Activated naive CD4-positive, alpha-beta T cell treated with anti-CD3 and anti-CD28 coated beads, Interleukin-2, amount 50 U/mL, for 16 hours (primary cell): ENCODE data around the gene RCVRN.

ENCODE experiments used
- DNase-seq: peaks from one replicate; pipeline ENCODE4 v3.0.0-alpha.2; 2020

Gene RCVRN

GRCh38 chr17:9905078-9905415 is at the start of gene RCVRN:
Gene RCVRN, minus strand, starts transcription at chr17:9905271. Its CDS starts 91 bp downstream, at chr17:9905180.
- DNase-seq: no peak

GRCh38 chr17:9953492-9953891 is 48.4 kb upstream of the RCVRN start:
- DNase-seq: no peak

GRCh38 chr17:9951803-9952202 is 46.7 kb upstream of the RCVRN start:
- DNase-seq: no peak

DNA sequence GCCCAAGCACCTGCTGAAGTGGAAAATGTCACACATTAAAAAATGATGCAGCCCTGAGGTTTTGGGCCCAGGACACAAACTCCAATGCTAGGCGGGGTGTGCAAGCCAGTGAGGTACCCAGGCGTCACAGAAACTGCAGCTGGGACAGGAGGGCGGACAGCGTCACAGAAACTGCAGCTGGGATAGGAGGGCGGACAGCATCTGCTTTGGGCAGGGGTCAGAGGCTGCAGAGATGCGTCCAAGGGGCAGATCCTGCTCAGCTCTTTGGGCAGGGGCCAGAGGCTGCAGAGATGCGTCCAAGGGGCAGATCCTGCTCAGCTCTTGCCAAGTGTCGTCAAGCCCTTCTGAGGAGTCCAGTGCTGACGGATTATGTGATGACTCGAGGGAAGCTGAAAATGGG is 43.9 kb upstream of the RCVRN start:
- DNase-seq: no peak

DNA sequence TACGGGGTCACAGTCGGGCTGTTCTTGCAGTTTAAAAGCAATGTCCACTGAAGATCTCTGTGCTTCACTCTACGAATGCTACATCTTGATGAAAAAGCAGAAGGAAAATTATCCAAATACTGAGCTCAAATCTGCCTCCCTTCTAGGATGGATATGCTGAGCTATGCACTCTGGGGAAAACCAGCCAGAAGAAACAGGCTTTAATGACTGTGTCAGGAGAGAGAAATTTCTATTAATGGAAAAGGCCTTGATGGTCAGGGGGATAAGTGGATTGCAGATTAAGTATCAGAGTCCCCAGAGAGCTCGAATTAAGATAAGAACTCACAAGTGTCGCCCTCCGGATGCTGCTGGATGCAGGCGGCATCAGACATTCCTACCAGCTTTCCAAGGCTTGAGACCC is 39.6 kb upstream of the RCVRN start:
- no peak for DNase-seq

GRCh38 chr17:9943343-9943742 is 38.3 kb upstream of the RCVRN start:
- DNase-seq: no peak

GRCh38 chr17:9942885-9943284 is 37.8 kb upstream of the RCVRN start:
- no peak for DNase-seq

DNA sequence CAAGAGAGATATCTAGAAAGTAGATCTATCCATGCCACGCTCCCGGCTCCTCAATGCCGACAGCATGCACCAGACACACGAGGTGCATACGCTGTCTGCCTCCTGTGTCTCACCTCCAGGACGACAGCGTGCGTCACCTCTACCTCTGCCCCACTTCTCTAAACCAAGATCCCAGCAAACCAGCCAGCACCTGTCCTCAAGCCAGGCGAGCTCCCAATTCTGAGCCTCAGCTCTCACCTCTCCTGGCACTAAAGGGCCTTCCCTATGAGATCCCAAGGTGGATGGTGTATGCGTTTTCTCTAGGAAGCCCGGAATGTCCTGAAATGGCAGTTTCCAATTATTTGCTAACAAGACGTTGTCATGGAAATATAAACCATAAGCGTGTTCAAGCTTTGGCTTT is 36.2 kb upstream of the RCVRN start:
- no peak for DNase-seq

- DNase-seq: no peak
Observed at GRCh38 chr17:9940841-9941240, 35.8 kb upstream of the RCVRN start.

DNA sequence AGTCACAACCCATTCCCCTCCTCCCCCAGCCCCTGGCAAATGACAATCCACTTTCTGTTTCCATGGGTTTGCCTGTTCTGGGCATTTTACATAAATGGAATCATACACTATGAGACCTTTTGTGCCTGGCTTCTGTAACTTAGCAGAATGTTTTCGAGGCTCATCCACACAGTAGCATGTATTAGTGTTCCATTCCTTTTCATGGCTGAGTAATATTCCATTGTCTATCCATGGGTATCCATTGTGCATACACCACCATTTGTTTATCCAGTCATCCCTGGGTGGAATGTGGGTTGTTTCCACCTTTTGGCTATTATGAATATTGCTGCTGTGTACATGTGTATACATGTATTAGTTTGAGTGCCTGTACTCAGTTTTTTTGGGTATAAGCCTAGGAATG is 33.7 kb upstream of the RCVRN start:
- no peak for DNase-seq

- DNase-seq: no peak
Observed at GRCh38 chr17:9937901-9938300, 32.8 kb upstream of the RCVRN start.

GRCh38 chr17:9937241-9937761 is 32.2 kb upstream of the RCVRN start:
- DNase-seq: no peak

DNA sequence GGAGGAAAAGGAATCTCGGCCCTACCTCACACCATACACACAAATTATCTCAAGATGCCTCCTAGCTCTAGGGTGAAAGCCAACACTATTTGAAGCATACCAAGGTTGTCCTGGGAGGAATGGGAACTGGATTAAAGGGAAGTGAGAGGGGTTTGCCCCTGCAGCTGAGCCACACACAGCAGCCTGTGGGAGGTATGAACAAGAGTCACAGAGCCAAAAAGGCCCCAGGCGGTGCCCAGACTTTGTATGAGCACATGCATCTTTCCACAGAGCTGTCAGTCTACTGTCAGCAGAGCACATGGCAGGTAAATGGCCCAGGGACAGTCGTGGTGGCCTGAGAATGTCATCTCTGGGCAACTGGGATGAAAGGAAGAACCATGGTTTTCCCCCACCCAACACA is 31.0 kb upstream of the RCVRN start:
- DNase-seq: no peak

DNA sequence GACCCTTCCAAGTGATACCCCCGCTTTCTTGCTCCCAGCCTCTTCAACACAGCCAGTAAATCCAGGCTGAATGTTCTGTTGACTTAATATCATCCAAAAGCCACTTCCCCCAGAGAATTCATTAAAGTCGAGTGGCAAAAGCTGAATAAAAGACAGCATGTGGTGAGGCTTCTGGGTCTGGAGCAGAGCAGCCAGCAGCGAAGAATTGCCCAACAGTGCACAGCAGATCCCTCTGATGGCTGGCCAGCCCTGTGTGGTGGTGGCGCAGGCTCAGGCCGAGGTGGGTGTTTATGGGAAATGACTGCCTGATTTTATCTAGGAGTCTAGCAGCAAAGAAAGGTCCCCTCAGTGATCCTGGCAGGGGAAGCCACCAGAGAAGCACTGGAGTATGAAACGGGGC is 30.3 kb upstream of the RCVRN start:
- DNase-seq: no peak

- DNase-seq: no peak
Observed at GRCh38 chr17:9934331-9934730, 29.3 kb upstream of the RCVRN start.

DNA sequence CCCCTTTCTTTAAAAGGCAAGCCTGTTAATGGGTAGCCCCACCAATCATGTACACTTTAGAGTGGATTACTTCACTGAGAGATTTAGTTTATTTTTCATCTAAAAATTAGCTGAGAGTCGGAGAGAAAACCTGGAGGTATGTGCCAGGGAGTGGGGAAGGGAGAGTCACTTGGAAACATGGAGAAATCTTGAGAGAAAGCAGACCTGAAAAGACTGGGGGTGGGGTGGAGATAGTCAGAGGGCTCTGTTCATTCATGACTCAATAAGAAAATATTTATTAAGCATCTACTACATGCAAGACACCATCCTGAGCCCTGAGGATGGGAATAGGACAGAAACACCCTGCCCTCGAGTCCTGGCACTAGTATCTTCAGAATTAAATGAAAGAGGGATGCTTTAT is 27.4 kb upstream of the RCVRN start:
- no peak for DNase-seq

DNA sequence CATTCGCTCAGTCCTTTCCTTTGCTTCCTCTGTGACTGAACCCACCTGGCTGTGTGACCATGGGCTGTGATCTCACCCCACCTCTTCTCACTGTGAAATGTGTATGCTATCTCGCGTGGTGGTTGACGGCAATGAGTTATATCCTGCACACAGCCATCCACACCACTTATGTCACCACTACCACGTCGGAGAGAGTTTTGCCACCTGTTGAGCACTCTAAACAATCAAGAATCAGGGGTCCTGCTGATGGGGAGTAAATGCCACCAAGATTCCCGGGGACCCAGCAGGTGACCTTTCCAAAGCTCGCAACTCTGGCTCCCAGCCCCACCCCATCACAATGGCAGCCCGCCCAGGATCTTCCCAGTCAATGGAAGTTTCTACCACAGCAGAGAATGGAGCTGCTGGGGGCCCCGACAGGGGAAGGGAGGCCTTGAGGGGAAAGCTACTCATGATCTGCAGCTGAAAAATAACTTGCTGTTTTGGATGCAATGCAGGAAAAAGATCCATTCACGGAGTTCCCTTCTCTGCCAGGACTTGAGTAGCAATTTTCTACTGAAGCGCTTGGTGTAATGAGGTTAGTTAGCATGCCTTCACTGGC is 26.2 kb upstream of the RCVRN start:
- no peak for DNase-seq

- no peak for DNase-seq
Observed at GRCh38 chr17:9929871-9930270, 24.8 kb upstream of the RCVRN start.

DNA sequence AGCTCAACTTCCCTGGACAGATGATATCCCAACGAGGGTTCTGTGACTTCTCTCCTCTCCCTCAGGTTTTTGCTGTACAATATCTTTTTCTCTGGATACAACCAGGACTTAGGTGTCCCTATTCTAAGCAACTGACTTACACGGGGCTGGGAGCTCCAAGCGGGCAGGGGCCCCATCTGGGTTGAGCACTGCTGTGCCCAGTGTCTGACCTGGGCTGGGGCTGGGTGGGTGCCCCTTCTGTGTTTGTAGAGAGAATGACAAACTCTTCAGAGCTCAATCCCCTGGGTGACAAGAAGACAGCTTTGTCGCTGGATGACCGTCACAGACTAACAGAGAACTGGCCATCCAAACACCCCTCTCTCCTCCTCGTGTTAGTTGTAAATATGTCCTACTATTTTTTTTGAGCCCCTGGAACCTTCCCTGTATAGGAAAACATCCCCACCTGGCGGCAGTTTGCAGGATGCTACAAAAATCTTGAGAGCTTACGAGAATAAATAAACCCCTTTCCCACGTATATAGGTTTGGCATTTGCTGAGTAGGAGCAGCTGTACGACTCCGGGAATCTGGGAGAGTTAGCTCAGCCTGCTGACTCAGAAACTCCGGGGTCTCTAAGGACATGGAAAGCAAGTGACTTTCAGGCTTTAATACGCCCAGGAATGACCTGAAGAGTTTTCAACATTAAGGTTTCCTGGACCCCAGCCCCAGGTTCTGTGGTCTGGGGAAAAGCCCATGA is 23.7 kb upstream of the RCVRN start:
- DNase-seq: no peak

DNA sequence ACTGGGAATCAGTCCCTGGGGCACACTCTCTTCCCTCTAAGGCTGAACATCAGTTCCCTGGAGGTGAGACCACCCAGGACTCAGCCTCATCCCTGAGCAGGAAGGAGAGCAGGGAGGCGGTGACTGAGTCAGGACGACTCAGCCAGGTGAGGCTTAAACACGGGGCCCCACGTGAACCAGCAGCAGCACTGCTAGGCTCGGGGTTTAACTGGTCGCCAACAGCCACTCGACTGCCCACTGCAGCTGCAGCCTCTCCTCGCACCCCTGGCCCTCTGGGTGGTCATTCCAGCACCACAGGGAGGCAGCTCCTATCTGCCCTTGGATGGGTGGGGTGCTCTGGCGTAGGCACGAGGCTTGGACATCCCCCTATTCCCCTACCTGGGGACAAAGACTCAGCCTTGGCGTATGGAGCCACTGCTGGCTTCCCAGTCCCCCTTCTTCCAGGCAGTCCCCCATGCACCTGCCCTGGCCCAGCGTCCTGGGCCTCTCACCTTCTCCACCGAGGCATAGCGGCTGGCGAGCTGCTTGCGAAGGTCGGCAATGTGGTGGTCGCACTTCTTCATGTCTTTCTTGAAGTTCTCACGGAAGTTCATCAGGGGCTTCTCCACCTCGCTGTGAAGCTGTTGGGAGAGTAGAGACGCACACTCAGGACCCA is 21.2 kb upstream of the RCVRN start:
- DNase-seq: no peak

DNA sequence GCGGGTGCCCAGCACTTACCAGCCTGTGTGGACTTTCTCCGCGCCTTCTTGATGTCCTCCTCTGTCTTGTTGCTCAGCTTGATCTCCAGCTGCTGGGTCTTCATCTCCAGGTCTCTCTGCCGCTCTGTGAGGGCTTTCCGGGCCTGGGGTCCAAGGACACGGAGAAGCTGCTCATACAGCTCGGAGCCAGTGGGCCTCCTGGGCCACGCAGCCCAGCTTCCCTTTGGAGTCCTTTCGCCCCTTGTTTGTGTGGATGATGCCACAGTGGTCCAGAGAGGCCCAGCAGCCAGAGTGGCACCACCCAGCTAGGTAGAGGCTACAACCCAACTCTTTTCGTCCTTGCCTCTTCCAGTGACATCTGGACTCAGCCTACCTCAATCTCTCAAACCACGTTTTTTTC is 20.4 kb upstream of the RCVRN start:
- DNase-seq: no peak

DNA sequence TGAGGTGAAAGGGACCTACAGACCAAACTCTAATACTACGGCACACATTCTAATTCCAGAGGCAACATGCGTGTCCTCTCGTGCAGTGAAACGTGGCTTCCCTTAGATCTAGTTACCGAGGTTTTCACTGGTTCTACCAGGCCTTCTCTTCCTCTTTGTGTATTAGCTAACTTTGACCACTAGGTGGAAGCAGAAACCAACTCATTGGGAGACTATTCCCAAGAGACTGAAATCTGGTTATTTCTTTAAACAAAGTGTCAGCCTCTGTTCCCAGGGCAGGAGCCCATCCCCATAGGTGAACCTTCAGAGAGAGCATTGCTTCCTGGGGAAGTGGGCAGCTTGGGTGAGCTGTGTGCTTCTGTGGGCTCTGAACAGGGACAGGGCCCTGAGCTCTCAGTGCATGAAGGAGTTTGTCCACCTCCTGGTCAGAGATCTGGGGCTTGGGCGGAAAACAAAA is 19.7 kb upstream of the RCVRN start:
- DNase-seq: no peak

- DNase-seq: no peak
Observed at GRCh38 chr17:9922012-9922848, 17.2 kb upstream of the RCVRN start.
